SHP77 treated with DMSO at 0.1 percent for 48 hours (cell line): ENCODE measurements around the gene MAN2B2.

Experiments used
- DNase-seq: peaks from one replicate; lab custom pipeline; 2025; lab: John Stamatoyannopoulos, UW

The MAN2B2 gene

DNA sequence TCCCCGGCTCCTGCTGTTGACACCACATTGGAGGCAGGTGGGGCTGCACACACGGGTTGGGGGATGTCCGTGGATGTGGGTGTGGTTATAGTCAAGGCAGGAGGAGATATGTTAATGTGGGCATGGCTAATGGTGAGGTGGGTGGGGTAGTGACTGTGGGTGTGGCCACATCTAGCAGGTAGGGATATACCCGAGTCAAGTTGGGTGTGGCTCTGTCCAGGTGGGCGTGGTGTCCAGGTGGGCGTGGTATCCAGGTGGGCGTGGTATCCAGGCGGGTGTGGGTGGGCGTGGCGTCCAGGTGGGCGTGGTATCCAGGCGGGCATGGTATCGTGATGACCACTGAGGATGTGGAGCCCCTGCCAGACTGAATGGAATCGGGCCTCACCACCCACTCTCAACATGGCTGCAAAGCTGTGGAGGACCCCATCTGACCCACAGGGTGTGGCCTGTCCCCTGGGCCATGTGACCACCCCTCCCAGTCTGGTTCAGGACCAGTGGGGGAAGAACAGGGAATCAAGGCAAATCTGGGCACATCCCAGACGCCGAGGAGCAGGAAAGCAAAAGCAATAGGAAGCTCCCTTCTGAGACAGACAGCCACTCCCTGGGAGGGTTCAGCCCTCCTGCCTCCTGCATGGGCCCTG is 21.0 kb downstream of the MAN2B2 start:
- DNase-seq: no peak

DNA sequence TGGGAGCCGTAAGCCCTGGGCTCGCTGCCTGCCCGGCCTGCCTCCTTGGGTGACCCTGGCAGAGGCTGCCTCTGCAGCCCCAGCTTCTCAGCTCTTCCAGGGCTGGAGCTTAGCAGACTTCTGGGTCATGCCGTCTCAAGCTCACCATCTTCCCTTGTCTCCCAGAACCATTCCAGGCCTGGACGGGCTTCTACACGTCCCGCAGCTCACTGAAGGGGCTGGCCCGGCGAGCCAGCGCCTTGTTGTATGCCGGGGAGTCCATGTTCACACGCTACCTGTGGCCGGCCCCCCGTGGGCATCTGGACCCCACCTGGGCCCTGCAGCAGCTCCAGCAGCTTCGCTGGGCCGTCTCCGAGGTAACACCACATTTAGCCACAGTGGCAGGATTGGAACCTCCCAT is 22.0 kb downstream of the MAN2B2 start:
- DNase-seq: no peak

DNA sequence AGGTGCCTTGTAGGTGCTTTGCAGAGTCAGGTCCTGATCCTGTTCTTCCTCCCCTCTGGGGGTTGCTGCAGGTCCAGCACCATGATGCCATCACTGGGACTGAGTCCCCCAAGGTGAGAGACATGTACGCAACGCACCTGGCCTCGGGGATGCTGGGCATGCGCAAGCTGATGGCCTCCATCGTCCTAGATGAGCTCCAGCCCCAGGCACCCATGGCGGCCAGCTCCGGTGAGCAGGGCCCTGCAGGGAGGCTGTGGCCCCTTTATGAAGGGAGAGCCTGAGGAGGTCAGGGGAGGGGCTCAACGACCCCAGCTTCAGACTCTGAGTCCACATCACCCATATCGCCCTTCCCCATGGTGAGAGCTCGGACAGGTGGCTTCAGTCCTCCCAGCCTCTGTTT is 23.1 kb downstream of the MAN2B2 start:
- DNase-seq: no peak

DNA sequence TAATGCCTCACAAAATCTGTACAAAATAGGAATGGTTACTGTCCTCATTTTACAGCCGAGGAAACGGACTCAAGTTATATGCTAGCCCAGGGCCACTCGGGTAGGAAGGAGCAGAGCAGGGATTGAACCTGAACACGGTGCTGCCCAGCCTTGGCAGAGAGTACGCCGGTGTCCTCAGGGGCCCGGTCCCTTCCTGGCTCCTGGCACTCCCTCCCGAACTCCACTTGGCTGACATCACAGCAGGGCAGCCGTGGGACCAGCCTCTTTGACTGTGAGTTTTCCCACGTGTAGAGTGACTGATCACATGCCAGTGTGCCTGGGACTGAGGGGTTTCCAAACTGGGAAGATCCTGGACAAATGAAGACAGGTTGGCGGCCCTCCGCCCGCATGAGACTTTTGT is 23.7 kb downstream of the MAN2B2 start:
- DNase-seq: no peak

DNA sequence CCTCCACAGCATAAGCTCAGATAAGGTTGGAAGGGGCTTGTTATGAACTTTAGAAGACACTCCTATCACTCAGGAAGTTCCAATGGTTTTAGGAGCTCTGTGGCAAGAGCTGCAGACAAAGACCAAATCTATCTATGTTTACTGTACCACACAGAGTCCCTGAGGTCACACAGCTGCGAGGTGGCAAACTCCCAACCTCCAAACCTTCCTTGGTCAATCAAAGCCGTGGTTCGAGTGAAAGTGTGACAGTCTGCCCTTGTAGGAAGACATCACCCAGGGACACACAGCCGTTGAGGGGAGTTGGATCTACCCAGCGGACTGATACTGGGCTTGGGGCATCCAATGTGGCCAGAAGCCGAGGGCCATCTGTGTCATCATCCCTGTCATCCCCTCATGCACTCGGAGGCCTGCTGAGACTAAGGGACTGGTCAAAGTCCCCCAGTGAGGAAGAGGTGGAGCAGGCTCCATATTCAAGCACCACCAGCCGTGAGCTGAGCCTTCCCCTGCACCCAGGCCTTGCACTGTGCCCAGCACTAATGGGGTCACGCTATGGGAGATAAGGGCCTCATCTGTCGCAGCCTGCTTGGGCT is 26.8 kb downstream of the MAN2B2 start:
- no peak for DNase-seq

DNA sequence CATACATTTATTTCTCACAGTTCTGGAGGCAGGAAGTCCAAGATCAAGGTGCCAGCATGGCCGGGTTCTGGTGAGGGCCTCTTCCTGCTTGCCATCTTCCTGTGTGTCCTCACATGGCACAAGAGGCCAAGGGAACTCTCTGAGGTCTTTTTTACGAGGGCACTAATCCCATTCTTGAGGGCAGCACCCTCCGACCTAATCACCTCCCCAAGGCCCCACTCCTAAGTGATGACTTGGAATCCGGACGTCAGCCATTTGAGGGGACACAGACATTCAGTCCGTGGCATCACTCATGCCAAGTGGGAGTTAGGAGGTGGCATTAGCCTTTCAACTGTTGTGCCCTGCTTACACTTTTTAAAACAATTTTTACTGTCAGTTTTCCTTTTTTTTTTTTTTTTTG is 27.3 kb downstream of the MAN2B2 start:
- DNase-seq: no peak

DNA sequence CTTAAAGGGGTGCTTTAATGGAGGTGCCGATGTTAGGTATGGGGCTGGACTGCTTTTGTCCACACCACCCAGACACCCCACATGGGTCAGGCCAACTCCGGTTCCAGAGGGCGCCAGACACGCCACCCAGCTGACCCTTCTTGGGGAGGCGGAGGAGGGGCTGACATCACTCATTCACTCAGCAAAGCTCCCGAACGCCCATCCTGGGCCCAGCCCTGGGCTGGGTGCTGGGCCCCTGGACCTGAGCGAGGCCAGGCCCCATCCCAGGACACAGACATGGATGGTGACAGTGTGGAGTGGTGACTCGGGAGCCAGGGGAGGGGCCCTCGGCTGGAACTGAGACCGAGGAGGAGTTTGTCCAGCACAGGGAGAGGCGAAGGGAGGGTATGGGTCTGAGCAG is 28.1 kb downstream of the MAN2B2 start:
- DNase-seq: no peak

DNA sequence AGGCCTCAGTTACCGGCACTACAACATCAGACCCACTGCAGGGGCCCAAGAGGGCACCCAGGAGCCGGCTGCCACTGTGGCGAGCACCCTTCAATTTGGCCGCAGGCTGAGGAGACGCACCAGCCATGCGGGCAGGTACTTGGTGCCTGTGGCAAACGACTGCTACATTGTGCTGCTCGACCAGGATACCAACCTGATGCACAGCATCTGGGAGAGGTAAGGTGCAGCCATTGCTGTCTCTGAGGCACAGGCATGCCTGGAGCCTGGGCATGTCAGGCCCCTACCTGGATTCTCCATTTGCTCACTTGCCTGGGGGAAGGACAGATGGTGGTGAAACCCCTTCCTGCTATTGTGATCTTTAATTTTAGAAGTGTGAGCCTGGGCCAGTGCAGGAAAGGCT is 30.1 kb downstream of the MAN2B2 start:
- no peak for DNase-seq

DNA sequence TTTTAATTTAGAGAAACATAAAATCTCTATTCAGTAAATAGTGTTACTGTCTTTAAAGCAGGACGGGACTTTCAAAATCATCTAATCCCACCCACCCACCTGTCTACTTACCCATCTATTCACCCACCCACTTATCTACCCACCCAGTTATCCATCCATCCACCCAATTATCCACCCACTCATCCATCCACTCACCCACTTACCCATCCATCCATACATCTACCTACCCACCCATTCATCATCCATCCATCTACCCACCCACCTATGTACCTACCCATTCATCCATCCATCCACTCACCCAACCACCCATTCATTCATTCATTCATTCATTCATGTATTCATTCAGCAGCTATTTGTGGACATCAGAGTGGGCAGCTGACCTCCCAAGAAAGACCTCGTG is 30.6 kb downstream of the MAN2B2 start:
- DNase-seq: no peak

DNA sequence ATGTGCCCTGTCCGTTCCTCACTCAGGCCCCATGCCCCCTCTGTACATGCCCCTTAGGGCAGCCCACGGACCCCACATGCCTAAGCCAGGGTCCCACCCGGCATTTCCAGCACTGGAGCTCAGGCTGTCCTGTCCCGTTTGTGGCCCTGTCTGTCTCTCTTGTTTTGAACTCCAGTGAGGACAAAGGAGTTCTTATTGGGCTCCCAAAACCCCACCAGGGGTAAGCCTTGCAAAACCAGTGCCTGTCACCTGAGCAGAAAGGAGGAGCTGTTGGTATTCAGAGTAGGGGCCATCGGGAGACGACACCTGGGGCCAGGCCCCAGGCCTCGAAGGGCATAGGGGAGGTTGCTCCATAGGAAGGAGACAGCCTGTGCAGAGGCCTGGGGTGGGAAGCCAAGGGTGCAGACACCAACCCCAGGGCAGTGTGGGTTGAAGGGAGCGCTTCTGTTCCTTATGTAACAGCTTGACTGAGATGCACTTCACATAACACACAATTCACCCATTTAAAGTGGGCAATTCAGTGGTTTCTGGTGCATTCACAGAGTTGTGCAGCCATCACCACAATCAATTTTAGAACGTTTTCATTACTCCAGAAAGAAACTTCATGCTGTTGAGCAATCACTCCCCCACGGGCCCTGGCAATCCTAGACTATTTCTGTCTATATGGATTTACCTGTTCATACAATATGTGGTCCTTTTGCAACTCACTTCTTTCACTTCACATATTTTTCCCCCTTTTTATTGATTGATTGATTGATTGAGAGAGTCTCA is 31.7 kb downstream of the MAN2B2 start:
- no peak for DNase-seq

DNA sequence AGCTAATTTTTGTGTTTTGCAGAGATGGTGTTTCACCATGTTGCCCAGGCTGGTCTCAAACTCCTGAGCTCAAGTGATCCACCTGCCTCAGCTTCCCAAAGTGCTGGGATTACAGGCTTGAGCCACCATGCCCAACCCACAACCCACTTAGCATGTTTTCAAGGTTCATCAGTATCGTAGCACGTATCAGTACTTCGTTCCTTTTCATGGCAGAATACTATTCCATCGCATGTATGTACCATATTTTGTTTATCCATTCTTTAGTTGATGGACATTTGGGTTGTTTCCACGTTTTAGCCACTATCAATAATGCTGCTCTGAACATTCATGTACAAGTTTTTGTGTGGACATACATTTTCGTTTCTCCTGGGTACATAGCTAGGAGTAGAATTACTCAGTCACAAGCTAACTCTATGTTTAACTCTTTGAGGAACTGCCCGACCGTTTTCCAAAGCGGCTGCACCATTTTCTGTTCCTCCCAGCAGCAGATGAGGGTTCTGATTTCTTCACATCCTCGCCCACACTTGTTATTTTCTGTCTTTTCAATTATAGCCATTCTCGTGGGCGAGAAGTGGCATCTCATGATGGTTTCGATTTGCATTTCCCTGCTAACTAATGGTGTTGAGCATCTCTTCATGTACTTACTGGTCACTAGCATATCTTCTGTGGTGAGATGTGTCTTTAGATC is 32.5 kb downstream of the MAN2B2 start:
- no peak for DNase-seq

DNA sequence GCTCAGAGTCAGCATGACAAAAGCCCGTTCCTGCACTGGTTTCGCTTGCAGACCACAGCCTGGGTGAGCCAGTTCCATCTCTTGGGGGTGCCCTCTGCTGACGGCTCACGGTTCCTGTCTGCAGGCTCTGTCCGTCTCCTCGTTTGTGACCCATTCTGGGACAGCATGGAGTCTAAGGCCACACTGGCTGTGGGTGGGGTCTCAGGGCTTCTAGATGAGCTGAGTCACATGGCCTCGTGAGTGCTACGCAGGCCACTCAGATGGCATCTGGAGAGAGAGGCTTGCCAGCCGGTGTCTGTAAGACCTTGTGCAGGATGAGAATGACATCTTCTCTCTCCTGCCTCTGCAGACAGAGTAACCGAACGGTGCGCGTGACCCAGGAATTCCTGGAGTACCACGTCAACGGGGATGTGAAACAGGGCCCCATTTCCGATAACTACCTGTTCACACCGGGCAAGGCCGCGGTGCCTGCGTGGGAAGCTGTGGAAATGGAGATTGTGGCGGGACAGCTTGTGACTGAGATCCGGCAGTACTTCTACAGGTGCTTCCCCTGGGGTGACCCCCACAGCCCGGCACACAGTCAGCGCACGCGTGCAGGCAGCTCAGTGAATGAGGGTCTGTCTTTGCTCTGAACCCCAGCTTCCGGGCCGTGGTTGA is 33.9 kb downstream of the MAN2B2 start:
- DNase-seq: no peak

DNA sequence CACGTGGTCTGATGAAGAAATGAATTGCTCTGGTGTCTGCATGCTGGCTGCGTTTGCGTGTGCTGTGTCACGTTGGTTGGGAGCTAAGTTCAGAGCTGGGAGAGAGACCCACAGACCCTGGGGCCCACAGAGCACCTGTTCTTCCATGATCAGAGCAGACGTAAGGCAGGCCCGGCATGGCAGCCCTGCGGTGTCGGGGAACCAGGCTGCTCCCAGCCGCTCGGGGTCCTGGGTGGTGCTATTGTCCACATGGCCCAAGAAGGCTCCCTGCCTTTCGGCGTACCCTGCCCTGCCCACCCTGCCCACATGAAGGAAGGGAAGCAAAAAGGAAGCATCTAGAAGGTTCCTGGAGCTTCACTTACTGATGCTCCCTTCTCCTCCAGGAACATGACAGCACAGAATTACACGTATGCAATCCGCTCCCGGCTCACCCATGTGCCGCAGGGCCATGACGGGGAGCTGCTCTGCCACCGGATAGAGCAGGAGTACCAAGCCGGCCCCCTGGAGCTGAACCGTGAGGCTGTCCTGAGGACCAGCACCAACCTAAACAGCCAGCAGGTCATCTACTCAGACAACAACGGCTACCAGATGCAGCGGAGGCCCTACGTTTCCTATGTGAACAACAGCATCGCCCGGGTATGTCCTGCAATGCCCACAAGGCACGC is 34.6 kb downstream of the MAN2B2 start:
- no peak for DNase-seq

DNA sequence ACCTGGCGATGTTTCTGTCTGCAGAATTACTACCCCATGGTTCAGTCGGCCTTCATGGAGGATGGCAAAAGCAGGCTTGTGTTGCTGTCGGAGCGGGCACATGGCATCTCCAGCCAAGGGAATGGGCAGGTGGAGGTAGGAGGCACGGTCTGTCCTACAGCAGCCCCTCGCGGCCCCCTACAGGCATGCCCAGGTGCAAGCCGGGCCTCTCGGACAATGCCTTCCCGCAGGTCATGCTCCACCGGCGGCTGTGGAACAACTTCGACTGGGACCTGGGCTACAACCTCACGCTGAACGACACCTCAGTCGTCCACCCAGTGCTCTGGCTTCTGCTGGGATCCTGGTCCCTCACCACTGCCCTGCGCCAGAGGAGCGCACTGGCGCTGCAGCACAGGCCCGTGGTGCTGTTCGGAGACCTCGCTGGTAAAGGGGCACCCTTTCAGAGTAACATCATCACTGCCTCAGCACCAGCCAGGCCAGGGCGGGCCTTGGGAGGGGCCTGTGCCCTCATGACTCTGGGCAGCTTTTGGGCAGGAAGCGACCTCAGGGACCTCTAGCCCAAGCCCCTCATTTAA is 36.0 kb downstream of the MAN2B2 start:
- no peak for DNase-seq

DNA sequence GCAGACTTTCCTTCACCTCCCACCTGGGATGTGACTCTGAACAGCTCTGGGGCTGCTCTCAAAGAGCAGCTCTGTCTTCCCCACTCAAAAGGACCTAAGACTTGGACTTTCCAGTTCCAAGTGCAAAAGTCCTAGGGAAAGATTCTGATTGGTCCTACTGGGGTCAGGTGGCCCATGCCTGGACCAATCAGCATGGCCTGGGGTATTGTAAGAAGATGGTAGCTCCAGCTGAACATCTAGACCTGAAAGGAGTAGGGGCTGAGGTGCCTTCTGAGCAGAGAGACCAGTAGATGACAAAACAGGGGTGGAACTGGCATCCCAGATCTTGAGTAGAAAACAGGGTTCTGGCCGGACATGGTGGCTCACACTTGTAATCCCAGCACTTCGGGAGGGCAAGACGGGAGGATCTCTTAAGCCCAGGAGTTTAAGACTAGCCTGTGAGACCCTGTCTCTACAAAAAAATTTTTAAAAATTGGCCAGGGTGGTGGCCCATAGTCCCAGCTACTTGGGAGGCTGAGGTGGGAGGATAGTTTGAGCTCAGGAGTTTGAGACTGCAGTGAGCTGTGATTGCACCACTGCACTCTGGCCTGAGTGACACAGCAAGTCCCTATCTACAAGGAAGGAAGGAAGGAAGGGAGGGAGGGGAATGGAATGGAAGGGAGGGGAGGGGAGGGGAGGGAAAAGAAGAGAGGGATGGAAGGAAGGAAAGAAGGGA is 38.1 kb downstream of the MAN2B2 start:
- DNase-seq: no peak

DNA sequence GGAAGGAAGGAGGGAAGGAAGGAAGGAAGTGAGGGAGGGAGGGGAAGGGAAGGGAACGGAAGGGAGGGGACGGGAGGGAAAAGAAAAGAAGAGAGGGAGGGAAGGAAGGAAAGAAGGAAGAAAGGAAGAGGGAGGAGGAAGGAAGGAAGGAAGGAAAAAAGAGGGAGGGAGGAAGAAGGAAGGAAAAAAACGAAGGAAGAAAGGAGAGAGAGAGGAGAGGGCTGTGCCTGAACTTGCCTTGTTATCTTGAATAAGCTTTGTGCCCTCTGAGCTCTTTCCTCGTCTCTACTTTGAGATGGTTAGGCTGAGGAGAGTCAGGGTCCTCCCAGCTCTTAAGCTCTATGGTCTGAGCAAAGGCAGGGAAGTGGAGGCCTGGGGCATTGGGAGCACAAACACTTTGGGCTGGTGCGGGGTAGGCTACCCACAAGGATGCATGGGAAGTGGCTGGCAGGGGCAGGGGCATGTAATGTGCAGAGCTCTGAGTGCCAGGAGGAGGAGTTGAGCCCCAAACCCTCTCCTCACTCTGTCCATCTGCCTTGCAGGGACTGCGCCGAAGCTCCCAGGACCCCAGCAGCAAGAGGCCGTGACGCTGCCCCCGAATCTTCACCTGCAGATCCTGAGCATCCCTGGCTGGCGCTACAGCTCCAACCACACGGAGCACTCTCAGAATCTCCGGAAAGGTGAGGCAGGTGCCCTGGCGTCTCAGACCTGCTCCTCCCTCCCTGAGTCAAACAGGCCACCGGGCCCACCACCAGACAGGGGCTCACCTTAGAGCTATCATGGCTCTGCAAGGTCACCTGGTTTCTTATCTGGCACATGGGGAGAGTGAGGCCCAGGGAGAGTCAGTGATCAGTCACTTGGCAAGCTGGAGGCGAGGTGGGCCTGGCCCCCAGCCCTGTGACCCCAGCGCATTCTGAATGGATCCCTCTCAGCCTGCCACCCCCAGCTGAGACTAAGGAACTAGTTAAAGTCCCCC is 39.0 kb downstream of the MAN2B2 start:
- DNase-seq: no peak

DNA sequence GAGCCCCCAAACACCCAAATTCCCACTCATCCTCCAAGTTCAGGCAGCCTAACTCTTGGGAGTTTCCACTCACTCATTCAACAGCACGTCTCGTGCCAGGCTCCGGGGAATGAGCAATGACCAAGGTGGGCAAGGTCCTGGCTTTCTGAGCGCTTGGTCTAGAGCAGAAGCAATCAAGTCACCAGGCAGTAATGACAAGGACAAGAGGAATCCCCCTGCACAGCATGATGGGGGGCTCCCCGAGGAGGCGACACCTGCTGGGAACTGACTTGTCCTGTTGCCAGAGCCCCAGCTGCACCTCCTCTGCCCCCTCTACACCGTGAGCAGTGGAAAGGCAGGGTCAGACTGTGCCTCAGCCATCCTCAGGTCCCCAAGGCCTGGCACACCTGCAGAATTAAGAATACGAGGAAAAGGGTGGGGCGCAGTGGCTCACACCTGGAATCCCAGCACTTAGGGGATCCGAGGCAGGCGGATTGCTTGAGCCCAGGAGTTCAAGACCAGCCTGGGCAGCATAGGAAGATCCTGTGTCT is 39.8 kb downstream of the MAN2B2 start:
- no peak for DNase-seq

DNA sequence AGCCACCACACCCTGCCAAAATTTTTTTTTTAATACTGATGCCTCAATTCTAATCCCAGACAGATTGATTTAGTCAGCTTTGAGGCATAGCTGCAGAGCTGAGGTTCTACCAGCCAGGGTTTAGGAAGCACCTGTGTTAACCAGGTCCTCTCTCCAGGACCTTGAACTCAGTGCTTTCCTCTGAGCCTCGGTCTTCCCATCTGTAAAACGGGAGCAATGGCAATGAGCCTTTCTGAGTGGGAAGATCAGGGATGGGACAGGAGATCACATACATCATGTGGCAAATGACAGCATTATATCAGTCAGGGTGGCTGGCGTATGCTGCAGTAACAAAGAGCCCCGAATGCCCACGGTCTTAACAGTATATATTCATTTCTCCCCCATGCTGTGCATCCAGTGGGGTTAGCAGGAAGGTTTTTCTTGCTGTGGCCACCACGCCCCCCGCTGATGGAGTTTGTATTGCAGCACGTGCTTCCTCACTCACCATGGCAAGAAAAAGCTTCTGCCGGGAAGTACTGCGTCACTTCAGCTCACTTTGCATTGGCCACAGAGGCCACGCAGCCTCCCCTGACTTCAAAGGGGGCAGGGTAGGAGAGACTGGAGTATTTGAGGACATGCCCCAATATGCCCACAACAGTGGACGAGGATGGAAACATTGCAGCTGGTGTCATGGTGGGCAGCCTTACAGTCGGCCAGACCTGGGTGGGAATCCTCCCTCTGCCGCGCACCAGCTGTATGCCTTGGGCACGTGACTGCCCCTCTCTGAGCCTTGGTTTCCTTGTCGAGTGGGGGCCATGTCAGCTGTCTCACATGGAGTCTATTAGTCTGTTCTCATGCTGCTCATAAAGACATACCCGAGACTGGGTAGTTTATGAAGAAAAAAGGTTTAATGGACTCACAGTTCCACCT is 41.4 kb downstream of the MAN2B2 start:
- no peak for DNase-seq
